Activated T-helper 1 cell treated with Interleukin-2 at 50 U/mL for 16 hours (primary cell): ENCODE measurements around the gene CDCA4.
"Not testable (repeated sequence)": the region's sequence is repeated elsewhere in the genome, so short reads cannot be mapped to it uniquely, and the experiment has no call there.

Source experiments
- DNase-seq: peaks from one replicate; pipeline ENCODE4 v3.0.0-alpha.2; 2020; ENCODE audit warnings: low read depth

The CDCA4 gene

DNA sequence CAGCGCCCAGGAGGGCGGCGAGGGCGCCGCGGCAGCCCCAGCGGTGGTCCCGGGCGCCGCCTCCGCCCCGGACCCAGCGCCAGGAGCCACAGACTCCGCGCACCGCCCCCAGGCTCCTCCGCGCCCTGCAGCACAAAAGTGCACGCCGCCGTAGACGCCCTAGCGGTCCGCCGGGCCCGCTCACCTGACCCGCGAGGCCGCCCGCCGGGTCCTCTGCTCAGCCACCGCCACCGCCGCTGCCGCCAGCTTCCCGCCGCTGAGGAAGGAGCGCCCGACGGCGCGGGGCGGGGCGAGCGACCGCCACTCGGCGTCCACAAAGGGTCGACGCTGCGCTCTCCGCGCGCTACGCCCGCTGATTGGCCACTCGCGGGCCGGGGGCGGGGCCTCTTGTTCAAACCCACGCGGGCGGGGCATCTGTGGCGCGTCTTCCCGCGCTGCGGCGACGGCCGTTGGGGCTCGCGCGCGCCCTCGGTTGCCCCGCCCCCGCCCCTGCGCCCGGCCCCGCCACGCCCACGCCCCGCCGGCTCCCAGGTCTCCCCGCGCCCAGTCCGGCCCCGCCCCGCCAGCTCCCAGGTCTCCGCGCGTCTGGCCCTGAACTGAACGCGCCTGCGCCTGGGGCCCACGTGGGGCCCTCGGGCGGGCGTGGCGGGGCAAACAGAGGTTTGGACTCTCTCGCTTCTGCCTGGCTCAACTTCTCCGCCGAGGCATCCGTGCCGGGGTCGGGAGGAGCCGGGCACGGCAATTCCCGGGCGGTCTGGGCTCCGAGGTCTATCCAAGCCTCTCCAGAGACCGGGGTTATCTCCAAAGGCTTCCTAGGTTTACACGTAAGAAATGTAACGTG, at the start of gene CDCA4:
TSS of gene CDCA4 (minus strand) at position 269 of the 841 bp plus-strand sequence. CDS start 9,154 bp downstream, outside the sequence.
- DNase-seq = peak; percentile 98

DNA sequence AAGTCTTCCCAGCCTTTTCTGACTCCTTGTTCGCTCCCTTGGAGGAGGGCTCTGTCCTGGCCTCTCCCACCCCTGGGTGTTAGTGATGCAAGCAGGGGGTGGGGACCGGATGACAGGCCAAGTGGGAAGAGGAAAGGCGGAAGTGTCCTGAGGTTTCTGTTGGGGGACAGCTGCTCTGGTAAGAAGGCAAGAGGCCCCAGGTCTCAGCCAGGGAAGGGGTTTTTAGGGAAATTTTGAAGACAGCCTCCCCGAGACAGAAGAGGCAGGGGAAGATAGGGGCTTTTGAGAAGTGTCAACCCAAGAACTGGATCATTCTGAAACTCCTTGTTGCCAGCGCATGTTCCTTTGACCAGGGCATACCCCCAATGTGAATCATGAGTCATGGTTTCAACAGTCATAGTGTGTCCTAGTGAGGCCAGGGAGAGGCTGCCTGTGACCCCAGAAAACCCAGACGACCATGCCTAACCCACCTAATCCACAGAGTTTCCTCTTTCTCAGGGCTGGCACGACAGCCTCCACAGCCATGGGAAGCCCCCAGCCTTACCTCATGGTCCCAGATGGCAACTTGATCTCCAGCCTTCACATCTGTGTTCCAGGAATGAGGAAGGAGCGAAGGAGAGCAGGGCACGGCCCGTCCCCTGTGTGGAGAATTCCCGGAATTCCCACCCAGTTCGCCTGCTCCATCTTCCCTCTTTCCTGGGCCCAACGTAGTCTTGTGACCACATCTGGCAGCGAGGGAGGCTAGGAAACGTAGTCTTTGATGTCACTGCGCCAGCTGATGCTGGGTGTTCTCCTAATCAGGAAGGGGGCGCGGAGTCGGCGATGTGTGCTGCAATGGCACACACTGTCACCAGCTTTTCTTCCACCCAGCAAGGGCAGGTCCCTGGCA, 49.2 kb upstream of the CDCA4 start:
- no peak for DNase-seq

DNA sequence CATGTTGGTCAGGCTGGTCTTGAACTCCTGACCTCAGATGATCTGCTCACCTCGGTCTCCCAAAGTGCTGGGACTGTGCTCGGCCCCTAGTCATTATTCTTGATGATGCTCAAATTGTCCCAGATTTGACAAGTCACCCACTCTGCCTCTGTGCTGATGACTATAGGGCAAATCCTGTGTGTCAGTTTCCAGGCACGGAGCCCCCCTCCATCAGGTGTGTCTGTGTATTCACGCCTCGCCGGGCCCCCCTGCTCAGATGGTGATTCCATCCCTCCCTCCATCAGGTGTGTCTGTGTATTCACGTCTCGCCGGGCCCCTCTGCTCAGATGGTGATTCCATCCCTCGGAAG, 48.6 kb upstream of the CDCA4 start:
- DNase-seq = no peak

DNA sequence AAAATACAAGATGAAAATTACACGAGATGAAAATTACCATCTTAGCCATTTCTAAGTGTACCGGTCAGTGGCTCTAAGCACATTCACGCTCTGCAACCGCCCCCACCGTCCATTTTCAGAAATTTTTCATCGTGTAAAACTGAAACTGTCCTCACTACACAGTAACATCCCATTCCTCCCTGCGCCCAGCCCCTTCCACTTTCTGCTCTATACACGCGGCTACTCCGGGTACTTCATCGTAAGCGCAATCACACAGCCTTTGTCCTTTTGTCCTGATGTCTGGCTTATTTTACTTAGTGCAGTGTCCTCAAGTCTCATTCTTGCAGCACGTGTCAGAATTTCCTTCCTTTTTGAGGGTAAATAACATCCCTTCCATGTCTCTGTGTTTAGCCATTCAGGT, 47.9 kb upstream of the CDCA4 start:
- DNase-seq = no peak

DNA sequence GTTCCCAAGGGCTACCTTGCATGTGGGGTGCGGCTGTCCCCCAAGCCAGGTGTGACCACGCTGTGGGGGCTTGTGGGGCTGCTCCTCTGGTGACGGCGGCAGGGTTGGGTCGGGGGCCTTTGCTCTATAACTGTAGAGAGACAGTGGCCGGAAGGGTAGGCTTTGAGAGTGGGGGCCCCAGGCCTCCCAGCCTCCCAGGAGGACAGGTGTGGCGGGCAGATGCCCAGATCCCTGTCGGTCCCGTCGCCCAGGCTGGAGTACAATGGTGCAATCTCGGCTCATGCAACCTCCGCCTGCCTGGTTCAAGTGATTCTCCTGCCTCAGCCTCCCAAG, 47.1 kb upstream of the CDCA4 start:
- DNase-seq = no peak

DNA sequence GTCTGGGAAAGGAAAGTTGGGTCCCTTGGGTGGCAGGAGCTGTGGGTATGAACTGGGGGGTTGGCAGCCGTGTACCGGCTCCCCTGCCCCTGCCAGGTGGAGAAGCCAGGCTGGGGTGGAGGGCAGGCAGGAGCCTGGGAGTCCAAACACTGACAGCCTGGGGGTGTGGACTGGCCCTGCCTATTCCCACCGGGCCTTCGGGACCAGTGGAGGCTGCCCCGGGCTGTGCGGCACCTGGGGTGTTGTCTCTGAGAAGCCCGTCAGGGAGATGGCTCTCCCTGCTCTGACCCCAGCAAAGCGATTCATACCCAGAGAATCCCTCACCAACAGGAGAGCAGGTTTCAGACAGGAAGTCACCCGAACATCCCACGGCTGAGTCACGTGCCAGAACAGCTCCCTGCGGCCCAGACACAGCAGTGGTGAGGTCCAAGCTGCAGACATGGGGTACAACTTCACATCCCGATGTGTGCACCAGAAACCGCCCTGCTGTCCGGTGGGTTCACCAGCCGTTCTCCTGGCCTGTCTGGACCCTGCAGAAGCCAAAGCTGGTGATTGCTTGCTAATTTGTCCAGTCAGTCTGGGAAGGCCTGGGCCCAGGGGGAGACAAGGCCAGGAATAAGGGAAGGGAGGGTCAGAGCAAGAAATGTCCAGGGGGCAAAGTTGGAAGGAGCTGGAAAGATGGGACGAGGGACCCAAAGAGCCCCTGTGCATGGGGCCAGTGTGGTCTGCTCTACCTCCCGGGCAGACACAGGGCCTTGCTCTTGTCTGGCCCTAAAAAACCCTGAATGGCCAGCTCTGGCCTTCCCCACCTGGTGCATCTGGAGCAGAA, 46.5 kb upstream of the CDCA4 start:
- DNase-seq = no peak

DNA sequence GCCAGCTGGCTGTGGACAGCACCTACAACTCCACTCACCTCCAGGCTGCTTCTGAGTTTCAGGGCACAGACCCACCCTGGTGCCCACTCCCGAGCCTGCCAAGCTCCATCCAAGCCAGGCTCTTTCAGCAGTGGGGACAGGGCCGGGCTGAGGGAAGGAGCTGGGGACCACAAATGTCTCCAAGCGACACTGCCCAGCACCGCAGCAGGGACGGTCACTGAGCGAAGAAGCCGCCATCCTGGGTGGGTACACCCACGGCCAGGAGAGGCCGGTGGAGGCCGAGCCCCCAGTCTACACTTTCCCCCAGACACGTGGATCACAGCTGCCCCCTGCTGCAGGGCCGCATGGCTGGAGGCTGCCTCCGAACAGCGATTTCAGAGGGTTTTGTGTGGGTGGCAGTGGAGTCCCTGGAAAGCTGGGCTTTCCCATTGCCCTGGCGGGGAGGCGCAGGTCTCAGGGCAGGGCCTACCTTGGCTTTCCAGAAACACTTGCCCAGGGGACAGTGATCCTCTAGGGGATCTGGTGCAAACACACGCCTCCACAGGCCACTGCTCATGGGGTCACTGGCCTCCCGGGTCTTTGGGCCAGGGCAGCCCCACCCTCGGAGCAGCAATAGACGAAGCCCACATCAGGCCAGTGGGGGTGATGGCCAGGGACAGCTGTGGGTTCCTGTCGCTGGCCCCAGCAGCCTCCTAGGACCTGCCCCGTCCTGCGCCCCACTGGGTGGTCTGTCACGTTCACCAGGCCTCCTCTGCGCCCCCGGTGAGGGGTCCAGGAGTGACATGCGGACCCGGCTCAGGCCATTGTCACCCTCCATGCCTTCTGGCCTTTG, 45.6 kb upstream of the CDCA4 start:
- DNase-seq = no peak

DNA sequence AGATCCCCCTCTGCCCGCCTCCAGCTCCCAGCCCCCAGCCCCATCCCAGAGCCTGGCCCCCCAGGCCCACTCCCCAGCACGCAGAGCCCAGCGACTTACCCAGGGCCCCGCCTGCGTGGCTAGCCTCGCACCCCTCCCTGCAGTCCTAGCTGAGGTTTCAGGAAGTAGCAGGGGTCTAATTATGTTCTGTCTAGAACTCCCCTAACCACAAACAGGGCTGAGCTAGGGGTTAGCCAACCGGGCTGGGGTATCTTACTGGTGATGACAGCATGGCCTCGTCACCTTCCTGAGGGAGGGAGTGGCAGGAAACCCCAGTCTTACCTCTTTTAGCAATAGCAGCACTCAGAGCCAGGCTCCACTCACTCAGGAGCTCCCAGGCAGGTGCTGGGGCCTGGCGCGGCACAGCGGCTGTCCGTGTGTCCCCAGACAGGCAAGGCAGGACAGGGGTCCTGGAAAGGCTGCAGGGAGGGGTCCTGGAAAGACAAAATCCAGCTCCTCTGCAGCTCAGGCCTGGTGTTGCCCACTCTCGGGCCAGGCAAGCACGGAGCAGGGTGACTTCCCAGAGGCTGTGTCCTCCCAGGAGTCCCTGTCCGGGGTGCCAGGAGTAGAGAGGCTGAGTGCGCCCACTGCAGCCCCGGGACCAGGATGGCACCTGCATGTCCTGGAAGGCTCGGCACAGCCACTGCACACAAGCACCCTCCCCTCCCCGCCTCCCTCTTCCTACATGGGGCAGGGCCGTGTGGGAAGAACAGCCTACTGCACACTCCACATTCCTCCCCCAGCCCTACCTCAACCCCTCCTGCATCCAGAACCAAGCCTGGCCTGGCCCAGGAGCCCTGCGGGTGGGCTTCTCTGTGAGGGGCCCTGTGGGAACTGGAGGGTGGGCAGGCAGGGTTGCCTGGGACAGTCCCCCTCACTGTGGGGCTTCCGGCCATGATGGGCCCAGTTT, 44.7 kb upstream of the CDCA4 start, which contains the start of gene GPR132:
TSS of gene GPR132 (minus strand) at position 151 of the 949 bp plus-strand sequence. CDS start 10,010 bp downstream, outside the sequence.
- DNase-seq = peak; percentile 79

DNA sequence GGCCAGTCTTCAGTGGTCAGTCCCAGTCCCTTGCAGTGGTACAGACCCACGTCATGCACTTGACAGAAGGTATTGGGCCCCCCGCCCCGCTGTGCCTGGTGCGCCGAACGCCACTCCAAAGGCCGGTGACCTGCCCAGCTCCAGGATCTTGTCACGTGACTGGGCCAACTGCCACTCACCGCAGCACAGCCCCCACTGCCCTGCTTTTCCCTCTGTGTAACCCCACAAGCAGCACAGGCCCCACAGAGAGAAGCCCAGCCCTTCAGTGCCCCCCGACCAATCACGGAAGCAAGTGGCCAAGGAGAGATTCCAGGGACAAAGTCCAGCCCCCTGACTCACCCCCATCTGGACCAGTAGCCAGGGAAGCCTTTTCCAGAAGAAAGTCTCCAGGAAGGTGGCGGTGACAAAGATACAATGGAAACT, 43.8 kb upstream of the CDCA4 start:
- DNase-seq = no peak

DNA sequence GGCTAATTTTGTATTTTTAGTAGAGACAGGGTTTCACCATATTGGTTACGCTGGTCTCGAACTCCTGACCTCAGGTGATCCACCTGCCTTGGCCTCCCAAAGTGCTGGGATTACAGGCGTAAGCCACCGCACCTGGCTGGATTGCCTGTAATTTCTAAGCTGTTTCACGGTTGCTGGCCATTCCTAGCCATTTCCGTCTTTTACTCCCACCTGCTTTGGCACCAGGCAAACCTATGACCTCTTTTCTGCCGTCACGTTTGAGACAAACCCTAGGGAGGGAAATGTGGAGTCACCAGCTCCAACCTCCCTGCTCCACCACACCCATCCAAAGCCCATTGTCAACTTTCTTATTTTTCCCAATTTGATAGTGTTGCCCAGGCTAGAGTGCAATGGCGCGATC, 43.1 kb upstream of the CDCA4 start:
- DNase-seq = no peak

DNA sequence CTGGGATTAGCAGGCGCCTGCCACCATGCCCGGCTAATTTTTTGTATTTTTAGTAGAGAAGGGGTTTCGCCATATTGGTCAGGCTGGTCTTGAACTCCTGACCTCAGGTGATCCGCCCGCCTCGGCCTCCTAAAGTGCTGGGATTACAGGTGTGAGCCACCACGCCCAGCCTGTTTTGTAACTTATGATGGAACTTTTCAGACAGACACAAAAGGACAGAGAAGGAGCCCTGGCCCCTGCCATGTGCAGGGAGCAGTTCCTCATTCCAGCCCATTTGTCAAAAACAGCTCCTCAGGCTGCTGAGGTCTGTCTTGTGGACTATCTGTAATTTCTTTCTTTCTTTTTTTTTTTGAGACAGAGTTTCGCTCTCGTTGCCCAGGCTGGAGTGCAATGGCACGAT, 42.6 kb upstream of the CDCA4 start:
- not testable (repeated sequence) for DNase-seq

DNA sequence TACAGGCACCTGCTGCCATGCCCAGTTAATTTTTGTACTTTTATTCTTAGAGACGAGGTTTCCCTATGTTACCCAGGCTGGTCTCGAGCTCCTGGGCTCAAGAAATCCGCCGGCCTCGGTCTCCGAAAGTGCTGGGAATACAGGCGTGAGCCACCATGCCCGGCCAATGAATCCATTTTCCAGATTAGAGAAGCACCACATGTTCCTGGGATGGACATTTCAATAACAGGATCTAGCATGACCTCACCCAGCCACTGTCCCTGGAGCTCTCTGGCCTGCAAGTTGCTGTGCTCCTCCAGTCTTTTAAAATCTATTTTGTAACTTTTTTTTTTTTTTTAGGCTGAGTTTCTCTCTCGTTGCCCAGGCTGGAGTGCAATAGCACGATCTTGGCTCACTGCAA, 42.2 kb upstream of the CDCA4 start:
- no peak for DNase-seq

DNA sequence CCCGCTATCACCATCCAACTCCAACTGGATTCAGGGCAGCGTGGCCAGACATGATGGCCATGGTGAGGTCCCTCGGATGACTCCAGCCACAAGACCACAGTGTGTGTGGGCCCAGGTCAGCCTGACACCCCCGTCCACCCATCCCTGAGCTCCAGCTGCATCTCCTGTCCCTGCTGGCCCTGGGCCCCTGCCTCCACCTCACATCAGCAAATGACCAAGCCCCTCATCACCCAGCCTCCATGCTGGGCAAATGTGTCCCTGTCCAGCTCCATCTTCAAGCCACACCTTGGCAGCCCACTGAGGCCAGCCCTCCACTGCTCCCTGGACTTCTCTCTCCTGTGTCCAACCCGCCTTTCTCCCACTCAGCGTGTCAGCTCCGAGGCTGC, 41.2 kb upstream of the CDCA4 start:
- no peak for DNase-seq

DNA sequence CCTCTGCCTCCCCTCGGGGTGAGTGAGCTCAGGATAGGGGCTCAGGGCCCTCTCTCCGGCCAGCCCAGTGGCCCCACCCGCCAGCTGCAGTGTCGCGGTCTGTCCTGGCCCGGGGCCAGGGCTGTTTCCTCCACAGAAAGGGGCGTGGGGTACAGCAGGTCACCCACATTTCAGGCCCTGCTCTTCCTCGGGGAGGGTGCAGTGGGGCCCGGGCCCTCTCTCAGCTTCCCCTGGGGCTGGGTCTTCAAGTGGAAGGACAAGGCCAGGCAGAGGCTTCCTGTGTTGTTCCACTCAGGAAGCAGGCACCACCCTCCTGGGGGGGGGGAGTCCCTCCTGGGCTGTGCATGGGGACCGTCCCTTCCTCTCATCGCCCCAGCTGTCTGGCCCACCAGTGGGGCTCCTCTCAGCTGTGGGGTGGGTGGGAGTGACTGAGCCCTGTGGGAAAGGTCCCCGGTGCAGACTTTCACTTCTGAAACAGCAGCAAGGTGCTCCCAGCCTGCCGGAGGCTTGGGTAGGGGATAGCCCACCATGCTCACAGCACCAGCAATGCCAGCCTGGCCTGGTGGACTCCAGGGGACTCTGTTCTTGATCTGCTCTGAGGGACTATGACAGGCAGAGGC, 40.7 kb upstream of the CDCA4 start:
- no peak for DNase-seq

DNA sequence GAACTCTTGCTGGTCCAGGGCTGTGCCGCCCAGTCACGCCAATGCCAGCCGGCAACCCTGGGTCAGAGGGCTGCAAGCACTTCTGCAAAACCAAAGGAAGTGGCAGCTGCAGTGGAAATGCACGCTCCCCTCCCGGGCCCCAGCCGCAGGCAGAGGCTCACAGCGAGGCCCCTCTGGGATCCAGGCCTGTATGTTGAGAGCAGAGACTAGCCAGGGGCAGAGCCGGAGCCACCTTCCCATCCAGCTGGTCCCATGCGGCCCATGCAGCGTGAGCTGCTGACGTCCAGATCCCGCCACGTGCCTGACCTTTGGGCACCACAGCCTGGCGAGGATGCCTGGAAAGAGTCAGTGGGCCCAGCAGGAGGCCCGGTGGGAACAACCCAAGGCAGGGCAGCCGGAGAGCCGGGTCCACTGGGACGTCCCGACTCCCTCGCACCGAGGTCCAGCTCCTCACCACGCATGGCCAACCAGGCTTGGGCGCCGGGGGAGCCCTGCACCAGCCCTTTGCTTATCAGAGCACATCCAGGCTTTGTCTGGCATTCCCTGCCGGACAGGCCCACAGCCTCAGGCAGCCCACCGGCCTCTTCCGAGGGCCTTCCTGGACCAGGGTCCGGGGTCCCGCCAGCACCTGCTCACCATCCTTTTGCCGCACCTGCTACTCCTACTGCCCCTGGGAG, 40.0 kb upstream of the CDCA4 start:
- no peak for DNase-seq

DNA sequence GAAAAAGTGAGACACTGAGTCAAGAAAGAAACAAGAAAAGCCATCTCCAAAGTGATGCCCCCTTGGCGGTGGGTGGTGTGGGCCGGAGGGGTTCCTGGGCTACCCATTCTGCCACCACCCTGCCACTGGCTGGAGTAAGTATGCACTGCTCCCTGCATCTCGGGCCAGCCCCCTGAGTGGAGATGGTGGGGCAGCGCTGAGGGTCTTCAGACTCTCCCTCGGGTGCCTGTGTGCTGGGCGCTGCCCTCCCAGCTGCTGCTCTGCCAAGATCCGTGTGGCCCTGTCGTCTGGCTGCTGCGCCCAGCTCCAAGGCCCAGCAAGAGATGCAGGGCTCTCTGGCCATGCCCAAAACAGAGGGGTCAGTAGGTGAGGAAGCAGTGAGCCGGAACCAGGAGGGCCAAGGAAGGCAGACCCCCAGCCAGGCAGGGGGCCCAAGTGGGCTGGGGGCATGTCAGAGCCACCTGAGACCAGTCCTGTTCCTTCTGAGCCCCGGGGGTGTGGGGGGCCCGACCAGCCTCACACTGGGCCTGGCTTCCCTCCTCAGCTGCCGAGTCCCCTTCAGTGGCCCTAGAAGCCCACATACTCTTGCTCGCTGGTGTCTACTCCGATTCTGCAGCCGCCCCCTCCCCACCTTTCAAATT, 39.2 kb upstream of the CDCA4 start:
- no peak for DNase-seq

DNA sequence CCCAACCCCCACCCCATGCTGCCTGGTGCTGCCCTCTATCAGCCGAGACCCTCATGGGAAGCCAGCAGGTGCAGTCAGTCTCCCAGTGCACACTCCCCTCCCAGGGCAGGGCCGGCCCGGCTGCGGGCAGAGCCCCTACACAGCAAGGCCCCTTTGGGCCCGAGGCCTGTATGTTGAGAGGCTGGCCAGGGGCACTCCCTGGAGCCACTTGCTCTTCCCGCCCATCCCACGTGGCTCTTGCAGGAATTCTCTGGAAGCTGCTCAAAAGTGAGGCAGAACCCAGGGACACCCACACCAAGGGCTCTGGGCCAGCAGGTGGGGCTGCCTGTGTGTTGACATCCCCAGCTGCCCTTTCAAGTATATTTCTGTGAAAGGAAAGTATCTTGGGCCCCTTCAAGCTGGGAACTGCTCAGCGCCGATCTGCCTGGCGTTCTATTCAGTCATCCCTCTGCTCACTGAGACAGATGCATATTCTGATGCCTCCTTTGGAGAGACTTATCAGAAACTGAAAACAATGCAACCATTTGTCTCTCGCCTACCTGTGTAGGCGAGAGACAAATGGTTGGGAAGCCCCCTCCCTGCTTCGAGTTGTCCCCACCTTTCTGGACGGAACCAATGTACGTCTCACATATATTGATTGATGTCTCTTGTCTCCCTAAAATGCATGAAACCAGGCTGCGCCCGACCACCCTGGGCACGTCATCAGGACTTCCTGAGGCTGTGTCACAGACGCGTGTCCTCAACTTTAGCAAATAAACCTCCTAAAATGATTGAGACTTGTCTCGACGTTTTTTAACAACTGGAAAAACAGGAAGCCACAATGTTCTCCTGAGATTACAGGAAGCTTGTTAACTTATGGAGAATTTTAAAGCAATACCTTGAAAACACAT, 38.4 kb upstream of the CDCA4 start:
- DNase-seq = no peak
